ENCODE results near the gene SPOCK1. TPM values are rescaled to one million over a fixed set of nuclear protein-coding genes. Genes with fewer than 3 reads are reported as not detected.
"Not testable (repeated sequence)": the region's sequence is repeated elsewhere in the genome, so short reads cannot be mapped to it uniquely, and the experiment has no call there.

Gene SPOCK1
- total RNA-seq, 2 experiments from 2014 or later, result 0.42 TPM; not detected in 1

- H3K9me3 Mint-ChIP-seq, result no peaks in the 10 kb centered on the region
- intact Hi-C loops (cut with micrococcal nuclease), result no loop called here
- CTCF ChIA-PET, result no interaction called here
- no peaks in the 10 kb centered on the region for H3K36me3 Mint-ChIP-seq (ENCODE audit: low read depth)
- no peak overlapping the region for H3K27ac Mint-ChIP-seq
- no peak overlapping the region for H3K4me3 Mint-ChIP-seq
- DNase-seq, result no peak
- H3K4me1 Mint-ChIP-seq (ENCODE audit: low read depth), result no peaks in the 10 kb centered on the region
- H3K27me3 Mint-ChIP-seq (ENCODE audit: low read depth), result peaks cover 8% of the 10 kb centered on the region
These were observed 230.5 kb downstream of the SPOCK1 start for GRCh38 chr5:137268646-137269045.

- Mint-ChIP-seq H3K27me3 (ENCODE audit: low read depth) (peaks cover 8% of the 10 kb centered on the region), H3K27ac (no peak overlapping the region), H3K4me1 (ENCODE audit: low read depth) (no peaks in the 10 kb centered on the region), H3K9me3 (no peaks in the 10 kb centered on the region), H3K36me3 (ENCODE audit: low read depth) (no peaks in the 10 kb centered on the region), H3K4me3 (no peak overlapping the region)
- no peak for DNase-seq
- intact Hi-C loops (cut with micrococcal nuclease), result no loop called here
- CTCF ChIA-PET, result no interaction called here
These were observed 232.9 kb downstream of the SPOCK1 start for GRCh38 chr5:137266186-137266585.

- Mint-ChIP-seq H3K27ac (no peak overlapping the region), H3K9me3 (no peaks in the 10 kb centered on the region), H3K4me3 (no peak overlapping the region), H3K4me1 (ENCODE audit: low read depth) (no peaks in the 10 kb centered on the region), H3K27me3 (ENCODE audit: low read depth) (peaks cover 8% of the 10 kb centered on the region), H3K36me3 (ENCODE audit: low read depth) (no peaks in the 10 kb centered on the region)
- DNase-seq, result no peak
- CTCF ChIA-PET, result no interaction called here
- intact Hi-C loops (cut with micrococcal nuclease), result no loop called here
These were observed 233.7 kb downstream of the SPOCK1 start for GRCh38 chr5:137265457-137265856.

GRCh38 chr5:137264573-137264972 is 234.6 kb downstream of the SPOCK1 start:
- intact Hi-C loops (cut with micrococcal nuclease), result no loop called here
- no peak for DNase-seq
- Mint-ChIP-seq H3K27me3 (ENCODE audit: low read depth) (peaks cover 8% of the 10 kb centered on the region), H3K27ac (no peak overlapping the region), H3K4me1 (ENCODE audit: low read depth) (no peaks in the 10 kb centered on the region), H3K9me3 (no peaks in the 10 kb centered on the region), H3K4me3 (no peak overlapping the region), H3K36me3 (ENCODE audit: low read depth) (no peaks in the 10 kb centered on the region)
- CTCF ChIA-PET, result no interaction called here

- peaks cover 11% of the 10 kb centered on the region for H3K27me3 Mint-ChIP-seq (ENCODE audit: low read depth)
- CTCF ChIA-PET, result no interaction called here
- H3K4me1 Mint-ChIP-seq (ENCODE audit: low read depth), result no peaks in the 10 kb centered on the region
- no peak overlapping the region for H3K27ac Mint-ChIP-seq
- no peak for DNase-seq
- H3K4me3 Mint-ChIP-seq, result no peak overlapping the region
- no peaks in the 10 kb centered on the region for H3K36me3 Mint-ChIP-seq (ENCODE audit: low read depth)
- no peaks in the 10 kb centered on the region for H3K9me3 Mint-ChIP-seq
- intact Hi-C loops (cut with micrococcal nuclease), result no loop called here
These were observed 235.1 kb downstream of the SPOCK1 start for GRCh38 chr5:137264041-137264440.

GRCh38 chr5:137263371-137264005 is 235.6 kb downstream of the SPOCK1 start:
- CTCF ChIA-PET, result no interaction called here
- Mint-ChIP-seq H3K4me3 (no peak overlapping the region), H3K27me3 (ENCODE audit: low read depth) (peaks cover 15% of the 10 kb centered on the region), H3K36me3 (ENCODE audit: low read depth) (no peaks in the 10 kb centered on the region), H3K27ac (no peak overlapping the region), H3K4me1 (ENCODE audit: low read depth) (no peaks in the 10 kb centered on the region), H3K9me3 (no peaks in the 10 kb centered on the region)
- intact Hi-C loops (cut with micrococcal nuclease), result no loop called here
- DNase-seq, result no peak

GRCh38 chr5:137262818-137263217 is 236.3 kb downstream of the SPOCK1 start:
- Mint-ChIP-seq H3K4me3 (no peak overlapping the region), H3K27me3 (ENCODE audit: low read depth) (peaks cover 15% of the 10 kb centered on the region), H3K27ac (no peak overlapping the region), H3K4me1 (ENCODE audit: low read depth) (no peaks in the 10 kb centered on the region), H3K9me3 (no peaks in the 10 kb centered on the region), H3K36me3 (ENCODE audit: low read depth) (no peaks in the 10 kb centered on the region)
- intact Hi-C loops (cut with micrococcal nuclease), result no loop called here
- CTCF ChIA-PET, result no interaction called here
- no peak for DNase-seq

GRCh38 chr5:137260820-137261695 is 238.1 kb downstream of the SPOCK1 start:
- H3K36me3 Mint-ChIP-seq (ENCODE audit: low read depth), result no peaks in the 10 kb centered on the region
- H3K27me3 Mint-ChIP-seq (ENCODE audit: low read depth), result peaks cover 11% of the 10 kb centered on the region
- CTCF ChIA-PET, result no interaction called here
- H3K4me1 Mint-ChIP-seq (ENCODE audit: low read depth), result no peaks in the 10 kb centered on the region
- no peak overlapping the region for H3K27ac Mint-ChIP-seq
- intact Hi-C loops (cut with micrococcal nuclease), result no loop called here
- DNase-seq, result no peak
- H3K4me3 Mint-ChIP-seq, result no peak overlapping the region
- H3K9me3 Mint-ChIP-seq, result no peaks in the 10 kb centered on the region

GRCh38 chr5:137259115-137259514 is 240.0 kb downstream of the SPOCK1 start:
- H3K4me3 Mint-ChIP-seq; intact Hi-C loops (cut with micrococcal nuclease); H3K36me3 Mint-ChIP-seq (ENCODE audit: low read depth); H3K27me3 Mint-ChIP-seq (ENCODE audit: low read depth); H3K4me1 Mint-ChIP-seq (ENCODE audit: low read depth); DNase-seq; H3K27ac Mint-ChIP-seq; H3K9me3 Mint-ChIP-seq: not testable (repeated sequence)
- CTCF ChIA-PET, result interaction anchor here (0.5 kb wide), 1 partner anchor 63 kb away, joined by 3 read pairs; no protein-coding TSS in a partner anchor

GRCh38 chr5:137254119-137255090 is 244.7 kb downstream of the SPOCK1 start:
- Mint-ChIP-seq H3K27ac (no peak overlapping the region), H3K27me3 (ENCODE audit: low read depth) (peaks cover 9% of the 10 kb centered on the region), H3K36me3 (ENCODE audit: low read depth) (no peaks in the 10 kb centered on the region), H3K4me3 (no peak overlapping the region), H3K9me3 (no peaks in the 10 kb centered on the region), H3K4me1 (ENCODE audit: low read depth) (no peaks in the 10 kb centered on the region)
- CTCF ChIA-PET, result no interaction called here
- no peak for DNase-seq
- intact Hi-C loops (cut with micrococcal nuclease), result no loop called here

- no peak overlapping the region for H3K27ac Mint-ChIP-seq
These were observed 246.6 kb downstream of the SPOCK1 start for GRCh38 chr5:137252512-137252911.

GRCh38 chr5:137250421-137250820 is 248.7 kb downstream of the SPOCK1 start:
- Mint-ChIP-seq H3K9me3 (no peaks in the 10 kb centered on the region), H3K27ac (no peak overlapping the region), H3K36me3 (ENCODE audit: low read depth) (no peaks in the 10 kb centered on the region), H3K4me3 (no peak overlapping the region), H3K27me3 (ENCODE audit: low read depth) (peaks cover 2% of the 10 kb centered on the region), H3K4me1 (ENCODE audit: low read depth) (no peaks in the 10 kb centered on the region)
- intact Hi-C loops (cut with micrococcal nuclease), result no loop called here
- CTCF ChIA-PET, result no interaction called here
- DNase-seq, result no peak

More at GRCh38 chr5:137252512-137252911, 246.6 kb downstream of the SPOCK1 start:
- intact Hi-C loops (cut with micrococcal nuclease), result no loop called here
- Mint-ChIP-seq H3K36me3 (ENCODE audit: low read depth) (no peaks in the 10 kb centered on the region), H3K4me3 (no peak overlapping the region), H3K27me3 (ENCODE audit: low read depth) (peaks cover 2% of the 10 kb centered on the region), H3K9me3 (no peaks in the 10 kb centered on the region), H3K4me1 (ENCODE audit: low read depth) (no peaks in the 10 kb centered on the region)
- CTCF ChIA-PET, result no interaction called here
- DNase-seq, result no peak
